ENCODE results near the gene C14orf132. TPM values are rescaled to one million over a fixed set of nuclear protein-coding genes. Genes with fewer than 3 reads are reported as not detected.

C14orf132 gene
- total and polyA plus RNA-seq, 8 donors: 4.6 to 22.8 (median 11.6) TPM

GRCh38 chr14:96139169-96139568 is 100.0 kb downstream of the C14orf132 start:
- no peak overlapping the region for H3K27ac ChIP-seq
- intact Hi-C loops (cut with DNase I; ENCODE audit: low total_unique reads): no loop called here
- no peak for TF ChIP-seq POLR2A (IDR thresholded peaks at IDR 0.05)
- no peak for TF ChIP-seq CTCF (IDR thresholded peaks at IDR 0.05)
- TF ChIP-seq POLR2AphosphoS5 (IDR thresholded peaks at IDR 0.05): no peak
- TF ChIP-seq EP300 (IDR thresholded peaks at IDR 0.05): no peak
- H3K36me3 ChIP-seq: no peaks in the 10 kb centered on the region
- H3K4me3 ChIP-seq: no peak overlapping the region
- H3K27me3 ChIP-seq: no peaks in the 10 kb centered on the region
- H3K9me3 ChIP-seq: peaks cover 0 to 18% (median 12%) of the 10 kb centered on the region in 4 donors
- H3K4me1 ChIP-seq: peaks cover 0 to 26% (median 9%) of the 10 kb centered on the region in 4 donors
- DNase-seq: no peak
- WGBS, 5 donors: 32 to 54% (median 40%) methylated on average over 1 of the region's 1 CpG

- TF ChIP-seq POLR2AphosphoS5 (IDR thresholded peaks at IDR 0.05) (no peak), CTCF (IDR thresholded peaks at IDR 0.05) (no peak), EP300 (IDR thresholded peaks at IDR 0.05) (no peak), POLR2A (IDR thresholded peaks at IDR 0.05) (no peak)
- DNase-seq: no peak
- Histone ChIP-seq H3K9me3 (peaks cover 0 to 18% (median 12%) of the 10 kb centered on the region in 4 donors), H3K36me3 (no peaks in the 10 kb centered on the region), H3K27ac (no peak overlapping the region), H3K4me1 (peaks cover 0 to 19% (median 8%) of the 10 kb centered on the region in 4 donors), H3K4me3 (no peak overlapping the region), H3K27me3 (no peaks in the 10 kb centered on the region)
- intact Hi-C loops (cut with DNase I; ENCODE audit: low total_unique reads): no loop called here
- 67 to 90% (median 87%) methylated on average over 2 of the region's 2 CpGs for whole genome bisulfite sequencing, 5 donors
These were observed 100.7 kb downstream of the C14orf132 start for GRCh38 chr14:96139879-96140278.

- no peak for DNase-seq
These were observed 101.8 kb downstream of the C14orf132 start for GRCh38 chr14:96140952-96141351.

More at GRCh38 chr14:96140952-96141351, 101.8 kb downstream of the C14orf132 start:
- WGBS, 5 donors: 66 to 78% (median 75%) methylated on average over 5 of the region's 5 CpGs
- Histone ChIP-seq H3K4me1 (peaks cover 0 to 14% (median 5%) of the 10 kb centered on the region in 4 donors), H3K9me3 (peaks cover 0 to 18% (median 12%) of the 10 kb centered on the region in 4 donors), H3K36me3 (no peaks in the 10 kb centered on the region), H3K27ac (no peak overlapping the region), H3K27me3 (no peaks in the 10 kb centered on the region), H3K4me3 (no peak overlapping the region)
- TF ChIP-seq POLR2AphosphoS5 (IDR thresholded peaks at IDR 0.05) (no peak), POLR2A (IDR thresholded peaks at IDR 0.05) (no peak), EP300 (IDR thresholded peaks at IDR 0.05) (no peak), CTCF (IDR thresholded peaks at IDR 0.05) (no peak)
- intact Hi-C loops (cut with DNase I; ENCODE audit: low total_unique reads): no loop called here

Small RNAs within 50 kb of the gene (small RNA-seq; reads per million reads assigned to genes)
- 0 reads per million in 4 donors for gene AL137190.1

Other genes with a start within 250 kb of the C14orf132 start
- under 1 TPM in 1 of 5 donors, not detected in 4; 0.29 TPM for gene TUNAR, start 162.5 kb upstream of the C14orf132 start, total RNA-seq
- 1 to 10 TPM in 1 of 3 donors, under 1 TPM in 2; 0.10 to 1.7 (median 0.44) TPM for gene TUNAR, start 162.5 kb upstream of the C14orf132 start, polyA plus RNA-seq
- 10 to 100 TPM in 1 of 5 donors, 1 to 10 TPM in 3, not detected in 1; 5.3 to 14.2 (median 6.2) TPM for gene BDKRB2, start 165.5 kb downstream of the C14orf132 start, total RNA-seq
- 1 to 10 TPM; 3.5 to 6.1 (median 4.5) TPM for gene BDKRB2, start 165.5 kb downstream of the C14orf132 start, polyA plus RNA-seq
- 1 to 10 TPM in 1 of 5 donors, under 1 TPM in 1, not detected in 3; 0.92 to 4.2 TPM for gene BDKRB1, start 216.8 kb downstream of the C14orf132 start, total RNA-seq
- 1 to 10 TPM; 1.2 to 7.1 (median 4.2) TPM for gene BDKRB1, start 216.8 kb downstream of the C14orf132 start, polyA plus RNA-seq